GM21737 (cell line): ENCODE results near the gene SBNO2.

ENCODE experiments used
- ATAC-seq: cut with Tn5 transposase; IDR thresholded peaks from one replicate; pipeline ENCODE4 v1.9.1; 2021; ENCODE audit warnings: mild to moderate bottlenecking, moderate library complexity; ENCODE audit not compliant: unreplicated experiment

SBNO2 gene

DNA sequence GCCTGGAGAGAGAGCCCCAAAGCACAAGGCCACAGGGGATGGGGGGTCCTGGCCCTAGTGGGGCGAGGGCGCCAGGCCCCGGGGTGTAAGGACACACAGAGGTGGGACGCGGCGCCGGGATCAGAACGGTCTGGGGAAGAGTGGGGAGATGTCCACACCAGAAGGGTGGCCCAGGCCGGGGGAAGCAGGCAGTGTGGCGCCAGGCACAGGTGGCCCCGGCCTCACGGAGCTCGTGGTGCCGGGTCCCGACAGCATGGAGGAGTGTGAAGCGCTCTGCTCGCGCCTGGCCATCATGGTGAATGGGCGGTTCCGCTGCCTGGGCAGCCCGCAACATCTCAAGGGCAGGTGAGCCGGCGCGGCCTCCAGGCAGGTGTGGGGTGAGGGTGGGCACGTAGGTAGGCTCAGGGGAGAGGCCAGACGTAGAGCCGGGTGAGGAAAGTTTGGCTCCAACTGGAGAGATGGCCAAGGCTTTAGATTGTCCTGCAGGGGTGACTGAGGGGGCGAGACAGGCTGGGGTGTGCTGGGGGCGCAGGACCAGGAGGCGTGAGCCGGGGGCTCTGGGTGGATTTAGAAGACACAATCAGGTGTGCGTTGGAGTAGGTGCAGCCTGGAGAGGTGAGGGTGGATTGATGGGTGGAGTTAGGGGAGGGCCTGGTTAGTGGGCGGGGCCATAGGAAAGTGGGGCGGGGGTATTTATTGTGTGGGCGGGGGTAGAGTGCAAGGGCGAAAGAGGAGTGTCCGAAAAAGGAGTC is 110.0 kb downstream of the SBNO2 start:
- no peak for ATAC-seq

DNA sequence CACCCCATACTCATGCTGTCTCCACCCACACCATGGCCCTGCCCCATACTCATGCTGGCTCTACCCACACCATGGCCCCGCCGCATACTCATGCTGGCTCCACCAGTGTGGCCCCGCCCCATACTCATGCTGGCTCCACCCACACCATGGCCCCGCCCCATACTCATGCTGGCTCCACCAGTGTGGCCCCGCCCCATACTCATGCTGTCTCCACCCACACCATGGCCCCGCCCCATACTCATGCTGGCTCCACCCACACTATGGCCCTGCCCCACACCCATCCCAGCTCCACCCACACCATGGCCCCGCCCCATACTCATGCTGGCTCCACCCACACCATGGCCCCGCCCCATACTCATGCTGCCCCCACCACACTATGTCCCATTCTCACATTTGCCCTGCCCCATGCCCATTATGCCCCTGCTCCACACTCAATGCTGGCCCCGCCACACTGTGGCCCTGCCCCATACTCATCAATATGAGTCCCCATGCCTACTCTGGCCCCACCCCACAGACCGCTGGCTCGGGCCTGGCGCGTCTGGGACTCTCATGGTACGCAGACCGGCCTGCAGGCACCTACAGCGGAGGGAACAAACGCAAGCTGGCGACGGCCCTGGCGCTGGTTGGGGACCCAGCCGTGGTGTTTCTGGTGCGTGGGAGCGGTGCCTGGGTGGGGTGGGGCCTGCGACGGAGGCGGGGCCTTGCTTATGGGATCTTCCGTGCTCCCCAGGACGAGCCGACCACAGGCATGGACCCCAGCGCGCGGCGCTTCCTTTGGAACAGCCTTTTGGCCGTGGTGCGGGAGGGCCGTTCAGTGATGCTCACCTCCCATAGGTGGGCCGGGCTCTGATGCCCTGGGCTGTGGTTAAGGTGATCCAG is 110.8 kb downstream of the SBNO2 start:
- no peak for ATAC-seq

- no peak for ATAC-seq
Observed at GRCh38 chr19:1062387-1063029, 111.6 kb downstream of the SBNO2 start.

DNA sequence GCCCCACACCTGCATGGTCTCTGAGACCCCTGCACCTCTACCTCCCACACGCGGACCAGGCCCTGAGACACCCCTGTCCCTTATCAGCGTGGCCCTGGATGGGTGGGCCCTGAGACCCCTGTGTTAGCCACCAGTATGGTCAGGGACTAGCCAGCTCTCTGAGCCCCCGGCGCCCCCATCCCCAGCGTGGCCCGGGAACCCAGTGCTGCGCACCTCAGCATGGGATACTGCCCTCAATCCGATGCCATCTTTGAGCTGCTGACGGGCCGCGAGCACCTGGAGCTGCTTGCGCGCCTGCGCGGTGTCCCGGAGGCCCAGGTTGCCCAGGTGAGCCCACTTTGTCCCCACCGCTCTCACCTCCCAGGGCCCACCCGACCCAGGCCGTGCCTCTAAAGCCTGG is 112.1 kb downstream of the SBNO2 start:
- no peak for ATAC-seq

DNA sequence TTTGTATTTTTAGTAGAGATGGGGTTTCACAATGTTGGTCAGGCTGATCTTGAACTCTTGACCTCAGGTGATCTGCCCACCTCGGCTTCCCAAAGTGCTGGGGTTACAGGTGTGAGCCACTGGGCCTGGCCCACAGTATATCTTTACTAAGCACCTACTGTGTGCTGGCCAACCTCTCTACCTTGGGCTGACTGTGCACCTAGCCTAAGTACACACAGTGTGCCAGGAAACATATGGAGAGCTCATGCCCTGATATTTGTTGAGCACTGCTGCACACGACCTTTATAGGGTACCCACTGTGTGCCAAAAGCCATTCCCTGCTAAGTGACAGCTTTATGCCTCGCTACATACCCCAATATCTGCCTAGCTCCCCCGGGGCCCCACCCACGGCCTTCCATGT is 113.4 kb downstream of the SBNO2 start:
- ATAC-seq = no peak

GRCh38 chr19:1058112-1058511 is 116.0 kb downstream of the SBNO2 start:
- ATAC-seq = no peak
